Activated CD4-positive, alpha-beta T cell treated with anti-CD3 and anti-CD28 coated beads, Interleukin-10, Interleukin-2, amounts not matched to agents 100 ng/mL and 50 ng/mL, durations not matched to agents 16 hours and 8 hours (primary cell): Measurements from ENCODE around the gene HSPA1L.
"Not testable (repeated sequence)": the region's sequence is repeated elsewhere in the genome, so short reads cannot be mapped to it uniquely, and the experiment has no call there.

Experiments used
- DNase-seq: peaks from one replicate; pipeline ENCODE4 v3.0.0-alpha.2; 2020

HSPA1L gene

GRCh38 chr6:31815025-31815838 is at the start of gene HSPA1L, which contains the start of gene HSPA1A:
TSS of gene HSPA1L (minus strand) at chr6:31815283. CDS start at chr6:31811972, 3,311 bp downstream.
TSS of gene HSPA1A (plus strand) at chr6:31815543. CDS start at chr6:31815757, 214 bp downstream.
- peak; percentile 94 for DNase-seq

GRCh38 chr6:31864818-31865204 is 49.7 kb upstream of the HSPA1L start:
- no peak for DNase-seq

- DNase-seq: not testable (repeated sequence)
These were observed 49.1 kb upstream of the HSPA1L start for GRCh38 chr6:31864123-31864562.

DNA sequence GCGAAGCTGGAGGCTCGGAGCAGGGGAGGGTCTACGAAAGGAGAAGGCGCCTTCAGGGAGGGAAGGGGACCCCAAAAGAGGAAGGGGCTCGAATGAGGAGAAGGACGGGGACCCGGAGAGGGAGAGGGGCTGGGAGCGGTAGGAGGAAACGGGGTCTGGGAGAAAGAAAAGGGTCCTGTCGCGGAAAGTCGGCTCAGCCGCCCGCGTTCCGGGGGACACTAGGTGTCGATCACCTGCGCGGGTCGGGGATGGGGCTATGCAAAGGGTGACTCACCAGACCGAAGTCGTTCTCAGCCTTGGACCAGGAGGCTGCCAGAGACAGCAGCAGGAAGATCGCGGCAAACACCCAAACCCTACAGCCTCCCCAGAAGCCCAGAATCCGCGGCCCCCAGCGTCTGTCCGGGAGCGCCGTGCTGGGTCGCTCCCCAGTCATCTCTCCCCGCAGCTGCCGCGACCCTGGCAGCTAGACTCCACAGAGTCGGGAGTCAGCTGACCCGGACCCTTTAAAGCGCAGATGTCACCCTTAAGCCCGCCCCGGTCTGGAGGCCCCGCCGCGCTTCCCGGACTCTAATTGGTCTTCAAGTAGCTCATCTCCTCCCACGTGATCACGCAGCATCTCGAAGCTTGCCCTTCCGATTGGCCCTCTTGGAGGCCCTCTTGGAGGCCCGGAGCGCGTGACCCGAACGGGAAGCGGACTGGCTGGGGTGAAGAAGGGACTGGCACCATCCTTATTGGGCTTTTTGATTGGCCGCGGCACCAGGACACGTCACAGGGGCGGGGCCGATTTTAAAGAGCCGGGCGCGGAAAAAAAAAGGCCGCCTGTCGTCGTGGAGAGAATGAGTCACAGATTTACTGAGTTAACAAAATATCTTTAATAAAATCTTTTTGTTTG is 47.5 kb upstream of the HSPA1L start, which contains the start of gene NEU1:
NEU1 (minus strand) TSS at position 478 of the 892 bp plus-strand sequence; CDS start at position 433, 45 bp downstream.
- peak; percentile 100 for DNase-seq

GRCh38 chr6:31861919-31862343 is 46.8 kb upstream of the HSPA1L start:
- DNase-seq: no peak

DNA sequence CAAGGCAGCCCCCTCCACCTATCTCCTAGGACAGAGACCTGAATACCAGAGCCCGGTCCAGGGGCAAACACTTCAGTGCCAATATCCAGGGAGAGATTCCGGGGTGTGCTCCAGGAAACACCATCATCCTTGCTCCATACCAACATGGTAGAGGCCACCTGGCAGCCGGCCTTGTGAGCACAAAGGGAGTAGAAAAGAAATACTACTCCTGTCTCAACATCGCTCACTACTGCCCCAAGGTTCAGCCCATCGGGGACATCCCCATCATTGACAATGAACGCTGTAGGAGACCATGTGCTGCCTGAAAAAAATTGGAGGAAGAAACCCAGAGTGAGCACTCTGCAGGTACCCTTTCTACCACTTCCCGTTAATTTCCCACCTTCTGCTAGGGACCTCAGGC is 46.1 kb upstream of the HSPA1L start:
- DNase-seq: no peak

DNA sequence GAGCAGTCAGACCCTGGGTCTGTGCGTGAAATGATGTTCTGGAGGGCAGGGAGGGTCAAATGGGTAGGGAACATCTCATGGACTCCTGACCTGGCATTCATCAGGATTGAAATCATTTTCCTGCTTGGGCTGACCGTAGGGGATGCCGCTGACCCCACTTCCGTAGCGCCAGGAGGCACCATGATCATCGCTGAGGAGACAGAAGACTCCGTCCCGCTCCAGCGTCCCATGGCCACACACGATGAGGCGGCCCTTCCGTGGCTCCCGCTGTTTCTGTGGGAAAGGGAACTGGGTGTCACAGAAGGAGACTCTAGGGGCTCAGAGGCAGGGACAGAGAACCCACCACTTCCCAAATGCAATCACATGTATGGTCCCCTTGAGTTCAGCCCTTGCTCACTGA is 45.3 kb upstream of the HSPA1L start:
- no peak for DNase-seq

- no peak for DNase-seq
These were observed 44.8 kb upstream of the HSPA1L start for GRCh38 chr6:31859923-31860322.

DNA sequence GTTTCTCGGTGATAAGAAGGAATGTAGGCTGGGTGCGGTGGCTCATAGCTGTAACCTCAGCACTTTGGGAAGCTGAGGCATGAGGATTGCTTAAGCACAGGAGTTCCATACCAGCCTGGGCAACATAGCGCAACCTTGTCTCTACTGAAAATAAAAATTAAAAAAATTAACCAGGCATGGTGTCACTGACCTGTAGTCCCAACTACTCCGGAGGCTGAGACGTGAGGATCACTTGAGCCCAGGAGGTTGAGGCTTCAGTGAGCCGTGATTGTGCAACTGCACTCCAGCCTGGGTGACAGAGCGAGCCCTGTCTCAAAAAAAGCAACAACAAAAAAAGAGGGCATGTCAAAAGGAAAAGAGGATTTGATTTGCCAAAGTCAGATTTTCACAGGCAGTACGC is 43.6 kb upstream of the HSPA1L start:
- no peak for DNase-seq

DNA sequence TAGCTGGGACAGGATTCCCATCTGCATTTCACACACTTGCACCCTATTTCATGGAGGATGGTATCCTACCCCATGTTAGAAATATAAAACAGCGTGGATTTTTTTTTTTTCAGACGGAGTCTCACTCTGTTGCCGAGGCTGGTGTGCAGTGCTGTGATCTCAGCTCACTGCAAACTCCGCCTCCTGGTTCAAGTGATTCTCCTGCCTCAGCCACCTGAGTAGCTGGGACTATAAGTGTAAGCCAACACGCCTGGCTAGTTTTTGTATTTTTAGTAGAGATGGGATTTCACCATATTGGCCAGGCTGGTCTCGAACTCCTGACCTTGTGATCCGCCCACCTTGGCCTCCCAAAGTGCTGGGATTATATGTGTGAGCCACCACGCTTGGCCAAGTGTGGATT is 42.7 kb upstream of the HSPA1L start:
- not testable (repeated sequence) for DNase-seq

GRCh38 chr6:31851980-31852718 is 37.1 kb upstream of the HSPA1L start:
- not testable (repeated sequence) for DNase-seq

DNA sequence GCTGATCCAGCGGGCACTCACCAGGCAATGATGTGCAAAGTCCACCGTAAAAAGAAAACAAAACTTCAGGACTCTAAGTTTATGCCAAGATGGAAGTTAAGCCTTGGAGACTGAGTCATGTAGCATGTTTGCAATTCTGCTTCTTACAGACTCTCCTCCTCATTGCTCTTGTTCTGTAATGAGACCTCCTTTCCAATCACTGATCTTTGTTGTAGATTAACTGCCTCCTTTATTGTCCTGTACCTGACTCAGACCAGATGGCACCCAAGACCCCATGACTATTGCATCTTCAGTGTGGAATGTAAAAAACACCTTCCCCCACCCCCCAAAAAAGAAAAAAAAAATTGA is 36.4 kb upstream of the HSPA1L start:
- DNase-seq: no peak

DNA sequence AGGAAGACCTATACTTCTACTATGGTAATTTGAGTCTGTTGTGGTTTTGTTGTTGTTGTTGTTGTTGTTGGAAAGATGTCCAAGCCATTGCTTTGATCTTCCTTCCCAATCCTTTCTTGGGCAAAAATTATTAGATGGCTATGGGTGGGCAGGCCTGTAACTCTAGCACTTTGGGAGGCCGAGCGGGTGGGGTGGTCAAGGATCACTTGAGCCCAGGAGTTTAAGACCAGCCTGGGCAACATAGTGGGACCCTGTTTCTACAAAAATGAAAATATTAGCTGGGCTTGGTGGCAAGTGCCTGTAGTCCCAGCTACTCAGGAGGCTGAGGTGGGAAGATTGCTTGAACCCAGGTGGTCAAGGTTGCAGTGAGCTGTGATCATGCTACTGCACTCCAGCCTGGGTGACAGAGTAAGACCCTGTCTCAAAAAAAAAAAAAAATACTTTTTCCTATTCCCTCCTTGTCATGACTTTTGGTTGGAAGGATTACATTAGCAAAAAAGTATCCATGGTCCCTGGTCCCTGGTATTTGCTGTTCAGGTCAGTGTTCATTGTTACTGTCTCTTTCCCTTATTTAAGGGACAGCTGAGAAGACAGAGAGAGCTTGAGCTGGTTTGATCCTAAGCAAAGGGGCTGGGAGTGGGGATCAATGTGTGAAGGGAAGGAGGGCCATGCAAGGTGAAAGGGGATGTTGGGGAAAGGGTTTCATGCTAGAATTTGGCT is 35.8 kb upstream of the HSPA1L start:
- DNase-seq: no peak

GRCh38 chr6:31847276-31847978 is 32.3 kb upstream of the HSPA1L start:
- no peak for DNase-seq

- no peak for DNase-seq
These were observed 29.4 kb upstream of the HSPA1L start for GRCh38 chr6:31844507-31844906.

DNA sequence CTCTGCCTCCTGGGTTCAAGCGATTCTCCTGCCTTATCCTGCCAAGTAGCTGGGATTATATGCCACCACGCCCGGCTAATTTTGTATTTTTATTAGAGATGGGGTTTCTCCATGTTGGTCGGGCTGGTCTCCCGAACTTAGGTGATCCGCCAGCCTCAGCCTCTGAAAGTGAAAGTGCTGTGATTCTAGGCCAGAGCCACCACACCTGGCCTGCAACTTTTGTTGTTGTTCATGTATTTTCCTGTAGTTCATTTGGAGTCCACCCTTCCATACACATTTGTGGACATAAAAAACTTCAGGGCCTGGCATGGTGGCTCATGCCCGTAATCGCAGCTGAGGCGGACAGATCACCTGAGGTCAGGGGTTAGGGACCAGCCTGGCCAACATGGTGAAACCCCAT is 27.0 kb upstream of the HSPA1L start:
- no peak for DNase-seq

- not testable (repeated sequence) for DNase-seq
These were observed 24.7 kb upstream of the HSPA1L start for GRCh38 chr6:31839779-31840126.

DNA sequence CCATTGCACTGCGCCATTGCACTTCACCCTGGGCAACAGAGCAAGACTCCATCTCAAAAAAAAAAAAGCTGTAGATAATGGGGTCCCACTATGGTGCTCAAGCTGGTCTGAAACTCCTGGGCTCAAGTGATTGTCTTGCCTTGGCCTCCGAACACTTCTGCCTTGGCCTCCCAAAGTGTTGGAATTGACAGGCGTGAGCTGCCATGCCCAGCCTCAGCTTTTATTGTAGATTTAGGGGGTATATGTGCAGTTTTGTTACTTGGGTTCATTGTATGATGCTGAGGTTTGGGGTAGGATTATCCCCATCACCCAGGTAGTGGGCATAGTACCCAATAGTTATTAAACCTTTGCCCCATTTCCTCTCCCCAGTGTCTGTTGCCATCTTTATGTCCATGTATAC is 23.9 kb upstream of the HSPA1L start:
- no peak for DNase-seq

GRCh38 chr6:31838114-31838553 is 23.1 kb upstream of the HSPA1L start:
- DNase-seq: not testable (repeated sequence)

DNA sequence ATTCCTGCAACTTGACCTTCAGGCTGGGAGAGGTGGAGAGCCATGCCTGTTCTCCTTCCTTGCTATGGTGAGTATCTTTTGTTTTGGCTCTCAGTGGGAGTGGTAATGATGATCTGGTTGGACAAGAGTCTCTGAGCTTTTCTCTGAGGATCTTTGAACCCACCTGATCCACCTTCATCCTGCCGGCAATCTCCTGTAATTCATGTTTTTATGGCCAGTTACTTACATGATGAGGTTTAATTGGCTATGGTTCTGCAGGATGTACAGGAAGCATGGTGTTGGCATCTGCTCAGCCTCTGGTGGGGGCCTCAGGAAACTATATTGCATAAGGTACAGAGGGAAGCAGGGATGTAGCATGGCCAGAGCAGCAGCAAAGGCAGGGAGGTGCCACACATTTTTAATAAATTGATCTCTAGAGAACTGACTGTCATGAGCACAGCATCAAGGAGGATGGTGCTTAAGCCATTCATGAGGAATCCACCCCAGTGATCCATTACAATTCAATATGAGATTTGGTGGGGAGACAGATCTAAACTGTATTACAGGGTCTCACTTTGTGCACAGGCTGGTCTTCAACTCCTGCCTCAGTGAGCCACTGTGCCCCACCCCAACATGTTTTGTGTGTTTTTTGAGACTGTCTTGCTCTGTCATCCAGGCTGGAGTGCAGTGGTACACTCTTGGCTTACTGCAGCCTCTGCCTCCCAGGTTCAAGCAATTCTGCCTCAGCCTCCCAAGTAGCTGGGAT is 22.5 kb upstream of the HSPA1L start:
- peak; percentile 39 for DNase-seq
